HepG2 (cell line): ENCODE results near the gene ZNF275. TPM values are rescaled to one million over a fixed set of nuclear protein-coding genes. Genes with fewer than 3 reads are reported as not detected.

ENCODE experiments used
- ATAC-seq: fragments of 200-7000 bp; cut with Tn5 transposase; 3 replicates; pipeline ENCODE4 v1.9.1; 2020; ENCODE audit warnings: mild to moderate bottlenecking, moderate library complexity
- BruUV-seq: library from RNA; stranded (reverse); fragments of 400-500 nt; replicated peaks from 2 replicates; lab custom pipeline; 2021; lab: Mats Ljungman, UMichigan
- CTCF ChIA-PET: fragments of 300-600 bp; formaldehyde crosslinking; extraction: SDS; loops from one replicate; lab custom pipeline; 2021; ENCODE audit warnings: low total read pairs, inconsistent platforms, low intra/inter-chr PET ratio; lab: Yijun Ruan, JAX
- POLR2A ChIA-PET: fragments of 350-600 bp; sonication (Branson Sonifier 250); formaldehyde crosslinking; loops from one replicate; lab custom pipeline; 2020; ENCODE audit warnings: antibody characterized with exemption, inconsistent platforms; lab: Yijun Ruan, JAX
- DNase-seq: peaks from one replicate; pipeline ENCODE4 v3.0.0-alpha.2; 2015; ENCODE audit warnings: low spot score
- FAIRE-seq: peaks from 3 replicates; lab custom pipeline; 2011; peaks lifted over from hg19 to GRCh38; lab: Jason Lieb, UNC
- H2AFZ ChIP-seq: one replicate; pipeline ENCODE4 v1.6.1; 2011; ENCODE audit warnings: low read length, inconsistent platforms
- H3K27ac ChIP-seq: fragments of 300-600 bp; 3 replicates; pipeline ENCODE4 v1.8.0; 2011; ENCODE audit warnings: mixed run types, mild to moderate bottlenecking, mixed read lengths, low read length, inconsistent platforms; ENCODE audit not compliant: insufficient read depth; ENCODE audit errors: extremely low read length
- H3K27me3 ChIP-seq, 2 experiments: fragments of 200-600 bp in 1 of 2; 2 replicates in 1 of 2; 3 replicates in 1 of 2; pipeline versions ENCODE4 v1.6.0 to v1.8.0; 2011; ENCODE audit warnings: low read length in 2 of 2, mild to moderate bottlenecking in 2 of 2, moderate library complexity in 2 of 2, inconsistent platforms in 1 of 2; ENCODE audit not compliant: insufficient read depth in 2 of 2, control insufficient read depth in 1 of 2
- H3K36me3 ChIP-seq, 2 experiments: fragments of 200-600 bp in 1 of 2; replicated peaks in 1 of 2; 2 replicates in 1 of 2; 3 replicates in 1 of 2; pipeline versions ENCODE4 v1.5.1 to v1.8.0; 2011; ENCODE audit warnings: low read length in 2 of 2, inconsistent platforms in 1 of 2; ENCODE audit not compliant: insufficient read depth in 2 of 2, control insufficient read depth in 1 of 2
- H3K4me1 ChIP-seq: 2 replicates; pipeline ENCODE4 v1.5.1; 2012; ENCODE audit warnings: low read length, inconsistent platforms; ENCODE audit not compliant: insufficient read depth
- H3K4me2 ChIP-seq: 2 replicates; pipeline ENCODE4 v1.6.0; 2011; ENCODE audit warnings: low read depth, low read length, inconsistent platforms
- H3K4me3 ChIP-seq, 3 experiments: fragments of 200-600 bp in 1 of 3; sonication (generic), shearing (Covaris generic) in 1 of 3; replicated peaks in 1 of 3; 2 replicates each; pipeline ENCODE4 v1.5.1; 2011 to 2016; ENCODE audit warnings: low read length in 3 of 3, inconsistent platforms in 2 of 3, low read depth in 2 of 3, mild to moderate bottlenecking in 2 of 3, control low read depth in 1 of 3, mixed read lengths in 1 of 3; ENCODE audit not compliant: insufficient read depth in 1 of 3
- H3K79me2 ChIP-seq: one replicate; pipeline ENCODE4 v1.6.1; 2011; ENCODE audit warnings: low read length, inconsistent platforms; ENCODE audit not compliant: insufficient read depth
- H3K9ac ChIP-seq: 2 replicates; pipeline ENCODE4 v1.6.0; 2011; ENCODE audit warnings: mild to moderate bottlenecking, low read depth, low read length, inconsistent platforms; ENCODE audit not compliant: insufficient read depth
- H3K9me3 ChIP-seq: 2 replicates; pipeline ENCODE4 v1.5.1; 2012; ENCODE audit warnings: mild to moderate bottlenecking, low read length
- H4K20me1 ChIP-seq: 2 replicates; pipeline ENCODE4 v1.6.0; 2011; ENCODE audit warnings: inconsistent platforms, mild to moderate bottlenecking, low read length, moderate library complexity; ENCODE audit not compliant: insufficient read depth
- GATAD2A ChIP-seq: IDR thresholded peaks from 2 replicates; pipeline ENCODE4 v1.6.1; 2016
- HNRNPH1 ChIP-seq: fragments of 200-400 bp; formaldehyde crosslinking; optimal IDR thresholded peaks from 2 replicates; pipeline ENCODE3; 2017; ENCODE audit warnings: mild to moderate bottlenecking, low read depth, low read length
- HNRNPUL1 ChIP-seq: fragments of 200-400 bp; formaldehyde crosslinking; IDR thresholded peaks from 2 replicates; pipeline ENCODE4 v1.6.1; 2017; ENCODE audit warnings: low read depth, mild to moderate bottlenecking, low read length, moderate library complexity
- MZF1 ChIP-seq: sonication (generic); formaldehyde crosslinking; IDR thresholded peaks from 2 replicates; pipeline ENCODE4 v1.8.1; 2023; ENCODE audit warnings: mild to moderate bottlenecking, missing genetic modification reagents, borderline replicate concordance
- POLR2AphosphoS2 ChIP-seq: IDR thresholded peaks from 2 replicates; pipeline ENCODE4 v1.6.1; 2011; ENCODE audit warnings: low read depth, low read length, improper control_type of control experiment
- SMAD1 ChIP-seq: sonication (generic); formaldehyde crosslinking; IDR thresholded peaks from 2 replicates; pipeline ENCODE4 v1.4.0; 2020; ENCODE audit warnings: missing genetic modification reagents, low read depth, mild to moderate bottlenecking, borderline replicate concordance
- THAP7 ChIP-seq: sonication (generic); formaldehyde crosslinking; IDR thresholded peaks from 2 replicates; pipeline ENCODE4 v1.8.1; 2023; ENCODE audit warnings: mild to moderate bottlenecking, missing genetic modification reagents
- ZNF326 ChIP-seq: sonication (generic); formaldehyde crosslinking; IDR thresholded peaks from 2 replicates; pipeline ENCODE4 v1.4.0; 2020; ENCODE audit warnings: missing genetic modification reagents, borderline replicate concordance
- ZNF33A ChIP-seq: sonication (generic); formaldehyde crosslinking; IDR thresholded peaks from 2 replicates; pipeline ENCODE4 v1.5.1; 2020; ENCODE audit warnings: missing genetic modification reagents, mild to moderate bottlenecking, moderate library complexity, borderline replicate concordance
- ZNF564 ChIP-seq: sonication (generic); formaldehyde crosslinking; IDR thresholded peaks from 2 replicates; pipeline ENCODE4 v1.8.1; 2023; ENCODE audit warnings: mild to moderate bottlenecking, missing genetic modification reagents
- ZNF615 ChIP-seq: sonication (generic); formaldehyde crosslinking; IDR thresholded peaks from 2 replicates; pipeline ENCODE4 v1.5.0; 2020; ENCODE audit warnings: mild to moderate bottlenecking, missing genetic modification reagents, borderline replicate concordance
- WGBS: methylation state at CpG from one replicate; pipeline ENCODE4 v1.1.6; 2017; ENCODE audit warnings: low lambda C conversion rate; 5-methylcytosine and 5-hydroxymethylcytosine counted together
- in situ Hi-C: cut with HindIII; loops from 2 replicates; pipeline ENCODE4 v1.10.0; 2017; ENCODE audit warnings: low pct_unique_long_range_greater_than_20kb; ENCODE audit not compliant: extremely low pct_ligation_motif_present
- intact Hi-C: fragments of 100-400 bp; cut with micrococcal nuclease; formaldehyde crosslinking; loops from one replicate; pipeline ENCODE4 v1.10.0; 2022; ENCODE audit not compliant: unreplicated experiment
- polyA plus RNA-seq, 8 experiments: library from polyadenylated mRNA; depleted of rRNA in 3 of 8; stranded (reverse) in 7 of 8; unstranded in 1 of 8; fragments of >200 nt; fragmentation: Illumina TruSeq in 4 of 8; extraction: Trizol in 4 of 8; gene quantifications; 2 replicates each; pipeline versions ENCODE4 v1.2.1 to v1.2.3, GENCODE V29; 2011 to 2016; ENCODE audit warnings: low read depth in 4 of 8, missing spikeins in 1 of 8, mixed read lengths in 1 of 8; ENCODE audit not compliant: insufficient read depth in 1 of 8
- total RNA-seq, 5 experiments: library from RNA; depleted of rRNA; stranded (reverse); fragments of >200 nt; fragmentation: Illumina TruSeq; extraction: Trizol; gene quantifications; 2 replicates each; pipeline ENCODE4 v1.2.3, GENCODE V29; 2016; ENCODE audit warnings: low read depth in 1 of 5
- TF ChIP-seq, protein P1 (sequence below): sonication (generic); formaldehyde crosslinking; IDR thresholded peaks from 2 replicates; pipeline ENCODE4 v1.5.1; 2020; ENCODE audit warnings: mild to moderate bottlenecking, missing genetic modification reagents, moderate library complexity
- TF ChIP-seq, protein P2 (sequence below): sonication (generic); formaldehyde crosslinking; IDR thresholded peaks from 2 replicates; pipeline ENCODE4 v1.5.0; 2020; ENCODE audit warnings: missing genetic modification reagents
- TF ChIP-seq, protein P3 (sequence below): sonication (generic); formaldehyde crosslinking; IDR thresholded peaks from 2 replicates; pipeline ENCODE4 v1.5.0; 2020; ENCODE audit warnings: mild to moderate bottlenecking, missing genetic modification reagents
- TF ChIP-seq, protein P4 (sequence below): sonication (generic); IDR thresholded peaks from 2 replicates; pipeline ENCODE4 v1.6.1; 2016; ENCODE audit warnings: low read depth, borderline replicate concordance

ZNF275 gene
- total and polyA plus RNA-seq, 2 of the 13 experiments (the other 11 are each of a cell fraction or from before 2014, with no cell fraction given): 6.4 to 11.8 TPM

- intact Hi-C loops: no loop called here
- no TSS peak for BruUV-seq
- CTCF ChIA-PET: no interaction called here
- H3K9me3 ChIP-seq: no peaks in the 10 kb centered on the region
- DNase-seq (no peak), FAIRE-seq (no peak), ATAC-seq (no peak)
- POLR2A ChIA-PET: no interaction called here
- no peaks in the 10 kb centered on the region; a peak in 1 of 5 replicates for H3K27me3 ChIP-seq
- no peak overlapping the region for H3K9ac ChIP-seq
- no peak overlapping the region for H3K4me3 ChIP-seq
- 0% methylated on average over 1 of the region's 1 CpG for WGBS
- no peak overlapping the region for H3K27ac ChIP-seq
- H2AFZ ChIP-seq: no peak overlapping the region
- H3K4me2 ChIP-seq: no peak overlapping the region
- in situ Hi-C loops: no loop called here
- no peak for TF ChIP-seq SMAD1 (CRISPR knock-in tag)
- no peak for TF ChIP-seq POLR2AphosphoS2
- no peak for TF ChIP-seq ZNF564 (CRISPR knock-in tag)
- no peak for TF ChIP-seq THAP7 (CRISPR knock-in tag)
- TF ChIP-seq GATAD2A (CRISPR knock-in tag): no peak
- TF ChIP-seq, protein P1, sequence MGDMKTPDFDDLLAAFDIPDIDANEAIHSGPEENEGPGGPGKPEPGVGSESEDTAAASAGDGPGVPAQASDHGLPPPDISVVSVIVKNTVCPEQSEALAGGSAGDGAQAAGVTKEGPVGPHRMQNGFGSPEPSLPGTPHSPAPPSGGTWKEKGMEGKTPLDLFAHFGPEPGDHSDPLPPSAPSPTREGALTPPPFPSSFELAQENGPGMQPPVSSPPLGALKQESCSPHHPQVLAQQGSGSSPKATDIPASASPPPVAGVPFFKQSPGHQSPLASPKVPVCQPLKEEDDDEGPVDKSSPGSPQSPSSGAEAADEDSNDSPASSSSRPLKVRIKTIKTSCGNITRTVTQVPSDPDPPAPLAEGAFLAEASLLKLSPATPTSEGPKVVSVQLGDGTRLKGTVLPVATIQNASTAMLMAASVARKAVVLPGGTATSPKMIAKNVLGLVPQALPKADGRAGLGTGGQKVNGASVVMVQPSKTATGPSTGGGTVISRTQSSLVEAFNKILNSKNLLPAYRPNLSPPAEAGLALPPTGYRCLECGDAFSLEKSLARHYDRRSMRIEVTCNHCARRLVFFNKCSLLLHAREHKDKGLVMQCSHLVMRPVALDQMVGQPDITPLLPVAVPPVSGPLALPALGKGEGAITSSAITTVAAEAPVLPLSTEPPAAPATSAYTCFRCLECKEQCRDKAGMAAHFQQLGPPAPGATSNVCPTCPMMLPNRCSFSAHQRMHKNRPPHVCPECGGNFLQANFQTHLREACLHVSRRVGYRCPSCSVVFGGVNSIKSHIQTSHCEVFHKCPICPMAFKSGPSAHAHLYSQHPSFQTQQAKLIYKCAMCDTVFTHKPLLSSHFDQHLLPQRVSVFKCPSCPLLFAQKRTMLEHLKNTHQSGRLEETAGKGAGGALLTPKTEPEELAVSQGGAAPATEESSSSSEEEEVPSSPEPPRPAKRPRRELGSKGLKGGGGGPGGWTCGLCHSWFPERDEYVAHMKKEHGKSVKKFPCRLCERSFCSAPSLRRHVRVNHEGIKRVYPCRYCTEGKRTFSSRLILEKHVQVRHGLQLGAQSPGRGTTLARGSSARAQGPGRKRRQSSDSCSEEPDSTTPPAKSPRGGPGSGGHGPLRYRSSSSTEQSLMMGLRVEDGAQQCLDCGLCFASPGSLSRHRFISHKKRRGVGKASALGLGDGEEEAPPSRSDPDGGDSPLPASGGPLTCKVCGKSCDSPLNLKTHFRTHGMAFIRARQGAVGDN (CRISPR knock-in tag): no peak
- TF ChIP-seq HNRNPUL1: no peak
- no peak for TF ChIP-seq HNRNPH1
- no peak for TF ChIP-seq ZNF326 (CRISPR knock-in tag)
- no peak for TF ChIP-seq ZNF615 (CRISPR knock-in tag)
- TF ChIP-seq, protein P2, sequence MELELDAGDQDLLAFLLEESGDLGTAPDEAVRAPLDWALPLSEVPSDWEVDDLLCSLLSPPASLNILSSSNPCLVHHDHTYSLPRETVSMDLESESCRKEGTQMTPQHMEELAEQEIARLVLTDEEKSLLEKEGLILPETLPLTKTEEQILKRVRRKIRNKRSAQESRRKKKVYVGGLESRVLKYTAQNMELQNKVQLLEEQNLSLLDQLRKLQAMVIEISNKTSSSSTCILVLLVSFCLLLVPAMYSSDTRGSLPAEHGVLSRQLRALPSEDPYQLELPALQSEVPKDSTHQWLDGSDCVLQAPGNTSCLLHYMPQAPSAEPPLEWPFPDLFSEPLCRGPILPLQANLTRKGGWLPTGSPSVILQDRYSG: no peak
- TF ChIP-seq, protein P3, sequence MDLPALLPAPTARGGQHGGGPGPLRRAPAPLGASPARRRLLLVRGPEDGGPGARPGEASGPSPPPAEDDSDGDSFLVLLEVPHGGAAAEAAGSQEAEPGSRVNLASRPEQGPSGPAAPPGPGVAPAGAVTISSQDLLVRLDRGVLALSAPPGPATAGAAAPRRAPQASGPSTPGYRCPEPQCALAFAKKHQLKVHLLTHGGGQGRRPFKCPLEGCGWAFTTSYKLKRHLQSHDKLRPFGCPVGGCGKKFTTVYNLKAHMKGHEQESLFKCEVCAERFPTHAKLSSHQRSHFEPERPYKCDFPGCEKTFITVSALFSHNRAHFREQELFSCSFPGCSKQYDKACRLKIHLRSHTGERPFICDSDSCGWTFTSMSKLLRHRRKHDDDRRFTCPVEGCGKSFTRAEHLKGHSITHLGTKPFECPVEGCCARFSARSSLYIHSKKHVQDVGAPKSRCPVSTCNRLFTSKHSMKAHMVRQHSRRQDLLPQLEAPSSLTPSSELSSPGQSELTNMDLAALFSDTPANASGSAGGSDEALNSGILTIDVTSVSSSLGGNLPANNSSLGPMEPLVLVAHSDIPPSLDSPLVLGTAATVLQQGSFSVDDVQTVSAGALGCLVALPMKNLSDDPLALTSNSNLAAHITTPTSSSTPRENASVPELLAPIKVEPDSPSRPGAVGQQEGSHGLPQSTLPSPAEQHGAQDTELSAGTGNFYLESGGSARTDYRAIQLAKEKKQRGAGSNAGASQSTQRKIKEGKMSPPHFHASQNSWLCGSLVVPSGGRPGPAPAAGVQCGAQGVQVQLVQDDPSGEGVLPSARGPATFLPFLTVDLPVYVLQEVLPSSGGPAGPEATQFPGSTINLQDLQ (CRISPR knock-in tag): no peak
- TF ChIP-seq MZF1 (CRISPR knock-in tag): no peak
- TF ChIP-seq, protein P4, sequence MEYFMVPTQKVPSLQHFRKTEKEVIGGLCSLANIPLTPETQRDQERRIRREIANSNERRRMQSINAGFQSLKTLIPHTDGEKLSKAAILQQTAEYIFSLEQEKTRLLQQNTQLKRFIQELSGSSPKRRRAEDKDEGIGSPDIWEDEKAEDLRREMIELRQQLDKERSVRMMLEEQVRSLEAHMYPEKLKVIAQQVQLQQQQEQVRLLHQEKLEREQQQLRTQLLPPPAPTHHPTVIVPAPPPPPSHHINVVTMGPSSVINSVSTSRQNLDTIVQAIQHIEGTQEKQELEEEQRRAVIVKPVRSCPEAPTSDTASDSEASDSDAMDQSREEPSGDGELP: no peak
- TF ChIP-seq ZNF33A: no peak
- H4K20me1 ChIP-seq: no peaks in the 10 kb centered on the region
- H3K4me1 ChIP-seq: no peaks in the 10 kb centered on the region
- no peaks in the 10 kb centered on the region for H3K36me3 ChIP-seq
- H3K79me2 ChIP-seq: no peaks in the 10 kb centered on the region
These were observed 36.6 kb upstream of the ZNF275 start for GRCh38 chrX:153297376-153297775.
